Suprapubic skin (tissue), 3 donors: ENCODE data around the gene RRP12.

Source experiments
- CTCF ChIP-seq, 2 donors: fragments of 200-600 bp in 1 of 2; fragments of 450-650 bp in 1 of 2; sonication (generic) in 1 of 2; IDR thresholded peaks; one replicate each; pipeline ENCODE4 v1.5.1; 2016 to 2019; ENCODE audit warnings: antibody characterized with exemption in 2 of 2, mild to moderate bottlenecking in 1 of 2, moderate library complexity in 1 of 2
- POLR2A ChIP-seq, 2 donors: fragments of 450-650 bp; IDR thresholded peaks; one replicate each; pipeline ENCODE4 v1.6.1; 2017; ENCODE audit warnings: antibody characterized with exemption in 2 of 2, mild to moderate bottlenecking in 2 of 2, moderate library complexity in 2 of 2

GRCh38 chr10:97366572-97366971, 34.6 kb downstream of the RRP12 start:
- TF ChIP-seq CTCF (IDR thresholded peaks at IDR 0.05): no peak
- TF ChIP-seq POLR2A (IDR thresholded peaks at IDR 0.05): no peak
